ENCODE measurements around the gene CDX1.
"Not testable (repeated sequence)": the region's sequence is repeated elsewhere in the genome, so short reads cannot be mapped to it uniquely, and the experiment has no call there.

The CDX1 gene

GRCh38 chr5:150210644-150211043 is 44.1 kb downstream of the CDX1 start:
- DNase-seq, result no peak

DNA sequence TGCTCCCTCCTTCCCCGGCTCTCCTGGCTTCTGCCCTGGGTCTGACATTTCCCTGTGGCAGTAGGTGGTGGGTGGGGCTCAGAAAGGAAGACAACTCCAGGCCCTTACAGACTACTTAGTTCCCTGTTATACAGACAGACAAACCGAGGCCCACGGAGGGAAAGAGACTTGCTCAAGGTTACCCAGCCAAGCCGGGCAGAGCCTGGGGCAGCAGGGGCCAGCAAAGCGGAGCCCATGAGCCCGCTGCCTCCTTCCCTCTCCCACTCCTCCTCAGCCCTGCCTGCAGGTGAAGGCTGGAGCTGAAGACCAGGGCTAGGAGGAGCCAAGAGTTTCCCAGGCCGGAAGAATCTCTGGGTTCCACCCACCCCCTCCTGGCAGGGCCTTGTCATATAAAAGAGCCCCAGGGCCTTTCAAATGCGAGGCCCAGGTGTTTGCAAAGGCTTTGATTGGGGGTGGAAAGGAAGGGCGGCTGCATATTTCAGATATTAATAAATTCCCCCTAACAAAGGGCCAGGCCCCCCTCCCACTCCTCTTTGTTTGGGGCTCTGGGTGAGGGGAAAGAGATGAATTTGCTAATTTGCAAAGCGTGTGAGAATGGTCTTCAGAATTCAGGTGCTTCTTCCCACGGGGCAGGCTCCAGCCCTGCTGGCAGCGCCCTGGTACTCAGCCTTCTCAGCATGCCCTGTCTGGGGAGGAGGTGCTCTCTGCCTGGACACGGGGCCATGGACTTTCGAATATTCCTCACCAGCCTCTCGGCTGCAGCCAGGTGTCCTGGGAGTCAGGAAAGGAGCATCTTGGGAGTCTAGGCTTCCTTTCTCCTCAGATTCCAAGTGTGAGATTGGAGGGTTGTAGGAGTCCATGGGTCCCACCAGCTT is 44.8 kb downstream of the CDX1 start:
- DNase-seq, result no peak

DNA sequence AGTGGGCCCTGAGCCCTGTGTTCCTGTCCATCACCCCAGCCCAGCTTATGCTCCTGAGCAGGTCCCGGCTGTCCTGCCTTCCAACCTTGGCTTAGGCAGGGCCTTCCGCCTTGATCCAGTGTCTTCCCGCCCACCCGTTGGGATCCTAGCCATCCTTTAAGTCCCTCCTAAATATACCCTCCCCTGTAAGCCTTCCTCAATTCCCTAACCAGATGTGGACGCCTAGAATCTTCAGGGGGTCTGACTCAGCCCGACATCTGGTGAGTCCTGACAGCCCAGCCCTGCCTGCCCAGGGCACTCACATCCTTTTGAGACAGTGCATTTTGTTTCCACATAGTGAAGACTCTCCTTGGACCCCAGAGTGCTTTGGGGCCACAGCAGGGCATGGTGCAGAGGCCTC is 47.0 kb downstream of the CDX1 start:
- no peak for DNase-seq

DNA sequence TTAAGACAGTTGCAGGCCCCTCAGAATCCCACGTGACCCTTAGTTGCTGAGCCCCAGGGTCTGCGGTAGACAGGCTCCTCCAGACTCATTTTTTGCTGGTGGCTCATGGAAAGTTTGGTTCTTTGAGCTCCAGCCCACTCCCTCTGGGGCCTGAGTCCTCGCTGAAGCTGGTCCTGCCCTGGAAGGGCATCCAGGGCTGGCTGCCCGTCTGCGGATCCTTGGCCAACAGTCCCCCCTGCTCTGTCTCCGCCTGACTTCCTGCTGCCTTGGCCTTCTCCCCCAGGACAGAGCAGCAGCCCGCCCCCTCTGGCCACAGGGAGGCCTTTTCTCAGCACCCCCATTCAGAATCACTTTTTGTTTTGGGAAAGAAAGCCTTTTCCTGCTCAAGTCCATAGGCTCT is 47.7 kb downstream of the CDX1 start:
- no peak for DNase-seq

DNA sequence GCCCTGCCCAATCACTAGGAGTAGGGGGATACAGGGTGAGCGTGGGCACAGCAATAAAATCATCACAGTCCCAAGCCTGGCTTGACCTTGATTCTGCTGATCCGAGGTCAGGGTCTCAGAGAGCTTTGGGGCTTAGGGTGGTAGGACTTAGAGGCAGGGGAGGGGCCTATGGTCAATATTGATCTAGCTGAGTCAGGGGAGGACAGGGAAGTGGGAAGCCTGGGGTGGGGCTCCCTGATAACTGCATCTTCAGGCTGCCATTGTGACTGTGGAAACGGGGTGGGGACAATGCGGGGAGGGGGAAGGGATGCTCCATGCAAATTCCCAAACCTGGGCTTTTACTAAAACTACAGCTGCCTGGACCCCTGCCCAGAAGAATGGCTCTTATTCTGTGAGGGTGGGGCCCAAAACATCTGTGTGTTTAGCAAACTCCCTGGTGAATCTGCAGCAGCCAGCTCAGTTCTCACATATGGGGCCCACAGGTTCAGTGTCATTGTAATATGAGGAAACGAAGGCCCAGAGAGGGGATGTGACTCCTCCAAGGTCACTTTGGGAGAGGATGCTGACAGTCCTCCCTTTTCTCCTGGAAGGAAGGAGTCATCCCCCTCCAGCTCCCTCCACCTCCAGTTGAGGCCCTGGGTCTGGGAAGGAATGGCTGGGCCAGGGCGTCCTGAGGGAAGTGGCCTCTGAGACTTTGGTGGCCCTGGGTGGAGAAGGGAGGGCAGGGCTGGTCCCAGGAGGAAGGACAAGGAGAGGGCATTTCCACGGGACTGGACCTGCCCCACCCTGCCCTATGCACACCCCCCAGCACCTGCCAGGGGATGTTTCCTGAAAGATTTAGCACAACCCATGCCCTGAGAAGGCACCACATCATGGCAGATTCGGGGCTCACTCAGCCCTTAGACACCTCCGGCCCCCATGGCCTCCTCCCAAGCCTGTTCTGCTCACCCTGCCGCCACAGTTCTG is 49.7 kb downstream of the CDX1 start:
- no peak for DNase-seq

GRCh38 chr5:150217038-150217437 is 50.5 kb downstream of the CDX1 start:
- peak; percentile 39 for DNase-seq

DNA sequence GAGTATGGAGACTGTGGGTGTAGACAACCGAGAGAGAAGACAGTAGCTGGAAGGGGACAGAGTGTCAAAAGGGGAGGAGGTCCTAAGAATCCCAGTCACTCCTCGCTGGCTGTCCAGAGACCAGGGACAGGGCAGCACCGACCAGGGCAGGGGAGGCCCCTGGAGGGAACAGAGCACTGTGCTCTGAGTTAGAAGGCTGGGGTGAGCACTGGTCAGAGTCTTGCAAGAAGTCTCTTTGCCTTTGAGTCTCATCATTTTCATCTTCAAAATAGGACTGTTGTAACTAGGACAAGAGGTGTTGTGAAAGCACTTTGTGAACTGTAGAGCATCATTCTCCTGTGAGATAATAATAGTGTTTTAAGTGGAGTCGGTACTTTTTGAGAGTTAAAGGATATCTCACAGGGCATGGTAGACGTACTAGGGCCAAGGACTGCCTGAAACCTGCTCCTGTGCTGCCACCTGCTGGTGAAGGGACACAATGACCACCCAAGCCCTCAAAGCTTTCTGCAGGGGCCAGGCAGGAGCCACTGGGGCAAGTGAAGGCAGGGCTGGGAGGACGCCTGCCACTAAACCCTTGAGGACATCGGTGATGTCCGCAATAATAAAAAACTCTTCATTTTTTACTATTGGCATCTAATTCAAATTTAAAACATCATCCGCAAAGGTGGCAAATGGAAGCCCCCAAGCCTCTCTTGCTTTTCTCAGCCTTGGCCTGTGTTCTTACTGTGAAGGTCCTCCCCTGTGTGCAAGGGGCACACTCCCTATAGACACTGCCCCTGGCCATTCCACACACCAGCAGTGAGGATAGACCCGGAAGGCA is 51.5 kb downstream of the CDX1 start:
- peak; percentile 79 for DNase-seq

GRCh38 chr5:150218693-150219035 is 52.1 kb downstream of the CDX1 start:
- DNase-seq, result no peak

- DNase-seq, result no peak
Measured at GRCh38 chr5:150219142-150219541, 52.6 kb downstream of the CDX1 start.

GRCh38 chr5:150219861-150220260 is 53.3 kb downstream of the CDX1 start:
- DNase-seq, result no peak

GRCh38 chr5:150221471-150221870 is 54.9 kb downstream of the CDX1 start:
- no peak for DNase-seq

DNA sequence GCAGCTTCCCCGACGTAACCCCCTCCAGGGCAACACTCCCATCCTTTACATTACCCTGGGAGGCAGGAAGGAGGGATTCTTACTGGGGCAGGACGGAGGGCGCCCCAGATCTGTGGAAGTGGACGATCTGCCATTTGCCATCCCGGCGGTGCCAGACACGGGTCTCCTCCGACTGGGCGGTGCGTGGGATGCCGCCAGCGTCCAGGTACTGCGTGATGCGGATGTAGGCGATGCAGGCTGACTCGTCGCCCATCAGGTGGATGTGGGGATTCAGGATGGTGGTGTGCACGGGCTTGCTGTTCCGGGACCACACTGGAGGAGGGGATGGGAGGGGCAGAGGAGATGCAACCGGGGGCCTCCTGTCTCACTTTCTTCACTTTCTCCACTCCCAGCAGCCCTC is 56.3 kb downstream of the CDX1 start:
- DNase-seq, result no peak

- no peak for DNase-seq
Measured at GRCh38 chr5:150223474-150223873, 56.9 kb downstream of the CDX1 start.

- no peak for DNase-seq
Measured at GRCh38 chr5:150224483-150225027, 58.0 kb downstream of the CDX1 start.

DNA sequence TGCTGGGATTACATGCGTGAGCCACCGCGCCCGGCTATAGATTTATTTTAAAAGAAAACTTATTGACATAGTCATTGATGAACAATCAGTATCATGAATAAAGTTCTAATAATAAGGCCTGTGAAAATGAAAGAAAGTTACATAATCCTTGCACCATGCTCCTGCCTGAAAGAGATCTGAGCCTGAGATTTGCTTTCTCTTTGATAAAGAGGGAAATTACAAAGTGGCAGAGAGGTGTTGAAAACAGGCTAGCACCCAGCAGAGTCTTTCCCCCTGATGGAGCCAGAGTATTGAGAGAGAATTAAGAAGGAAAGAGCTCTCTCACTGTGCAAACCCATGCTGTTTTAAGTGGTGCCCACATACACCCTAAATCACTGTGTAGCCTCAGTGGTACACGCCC is 60.5 kb downstream of the CDX1 start:
- DNase-seq, result no peak

- no peak for DNase-seq
Measured at GRCh38 chr5:150227606-150228273, 61.2 kb downstream of the CDX1 start.

- no peak for DNase-seq
Measured at GRCh38 chr5:150229571-150229970, 63.0 kb downstream of the CDX1 start.

GRCh38 chr5:150230842-150231241 is 64.3 kb downstream of the CDX1 start:
- no peak for DNase-seq

DNA sequence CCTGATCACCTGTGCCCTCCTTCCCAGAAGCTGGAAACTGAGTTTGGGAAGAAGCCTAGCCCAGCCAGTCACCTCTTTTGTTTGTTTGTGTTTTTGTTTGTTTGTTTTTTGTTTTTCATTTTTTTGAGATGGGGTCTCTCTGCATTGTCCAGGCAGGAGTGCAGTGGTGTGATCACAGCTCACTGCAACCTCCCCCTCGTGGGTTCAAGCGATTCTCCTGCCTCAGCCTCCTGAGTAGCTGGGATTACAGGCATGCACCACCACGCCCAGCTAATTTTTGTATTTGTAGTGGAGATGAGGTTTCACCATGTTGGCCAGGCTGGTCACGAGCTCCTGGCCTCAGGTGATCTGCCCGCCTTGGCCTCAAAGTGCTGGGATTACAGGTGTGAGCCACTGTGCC is 67.1 kb downstream of the CDX1 start:
- DNase-seq, result not testable (repeated sequence)

Data from NCI-H345 (cell line).